Memory B cell (primary cell): ENCODE results near the gene BEND6.

Experiments used
- ATAC-seq: fragments of 150-1000 bp; cut with Tn5 transposase; 2 replicates; pipeline ENCODE4 v1.10.0; 2021; ENCODE audit warnings: low read depth, mild to moderate bottlenecking, moderate library complexity
- DNase-seq, 2 donors: peaks; one replicate each; pipeline ENCODE4 v3.0.0; 2022; ENCODE audit warnings: low spot score in 2 of 2
- H3K27ac Mint-ChIP-seq: one replicate; pipeline ENCODE4 v1.8.0; 2022; ENCODE audit warnings: mild to moderate bottlenecking, moderate library complexity, mixed read lengths
- H3K27me3 Mint-ChIP-seq: one replicate; pipeline ENCODE4 v1.8.0; 2022; ENCODE audit warnings: mixed read lengths
- H3K36me3 Mint-ChIP-seq: one replicate; pipeline ENCODE4 v1.8.0; 2022; ENCODE audit warnings: mild to moderate bottlenecking, mixed read lengths
- H3K4me1 Mint-ChIP-seq: one replicate; pipeline ENCODE4 v1.8.0; 2022; ENCODE audit warnings: mixed read lengths
- H3K4me3 Mint-ChIP-seq: one replicate; pipeline ENCODE4 v1.8.0; 2022; ENCODE audit warnings: mild to moderate bottlenecking, moderate library complexity, mixed read lengths
- H3K9me3 Mint-ChIP-seq: one replicate; pipeline ENCODE4 v1.8.0; 2022; ENCODE audit warnings: mixed read lengths

The BEND6 gene, protein sequence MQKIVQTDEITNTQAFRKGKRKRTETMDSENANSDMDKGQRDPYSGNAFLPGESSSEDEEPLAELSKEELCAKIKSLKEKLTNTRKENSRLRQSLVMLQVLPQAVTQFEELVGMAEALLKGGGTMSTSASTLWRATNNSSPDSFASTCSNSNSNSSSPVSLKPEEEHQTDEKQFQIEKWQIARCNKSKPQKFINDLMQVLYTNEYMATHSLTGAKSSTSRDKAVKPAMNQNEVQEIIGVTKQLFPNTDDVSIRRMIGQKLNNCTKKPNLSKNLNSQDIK

DNA sequence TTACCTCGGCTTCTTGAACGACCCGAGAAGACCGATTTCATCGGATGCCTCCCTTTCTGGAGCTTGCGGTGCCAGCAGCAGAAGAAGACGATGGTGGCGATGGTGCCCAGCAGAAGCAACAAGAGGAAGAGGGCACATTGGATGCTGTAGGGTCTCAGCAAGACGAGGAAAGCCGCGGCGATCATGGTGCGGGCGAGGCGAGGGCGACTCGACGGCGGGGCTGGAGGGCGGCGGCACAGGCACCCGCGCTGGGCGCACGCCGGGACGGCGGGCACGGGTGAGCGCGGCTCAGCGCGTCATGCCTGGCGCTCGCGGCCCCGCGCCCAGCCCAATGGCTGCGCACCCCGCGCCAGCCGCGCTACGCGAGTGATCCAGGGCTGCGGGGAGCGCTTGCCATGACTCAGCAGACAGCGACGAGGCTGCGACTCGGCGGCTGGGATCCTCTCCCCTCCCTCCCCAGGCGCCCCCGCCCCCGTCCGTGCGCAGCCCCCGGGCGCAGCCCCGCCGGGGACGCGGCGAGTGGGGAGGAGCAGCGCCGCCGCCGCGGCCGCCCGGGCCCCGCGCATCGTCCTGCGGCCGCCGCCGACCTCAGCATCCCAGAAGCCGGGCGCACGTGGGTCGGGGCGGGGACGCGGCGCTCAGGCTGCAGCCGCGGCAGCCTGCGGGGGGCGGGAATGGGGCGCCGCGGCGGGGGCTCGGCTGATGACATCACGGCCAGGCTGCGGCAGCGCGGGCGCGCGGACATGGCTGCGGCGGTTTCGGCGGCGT, at the start of gene BEND6:
Gene BEND6 (plus strand): TSS at position 705 of the 768 bp plus-strand sequence. CDS start 26,704 bp downstream, outside the sequence.
- H3K4me1 Mint-ChIP-seq, result peaks cover 12% of the 10 kb centered on the region
- H3K27ac Mint-ChIP-seq, result no peak within 1 kb of the TSS
- H3K36me3 Mint-ChIP-seq, result peaks cover 1% of the 10 kb centered on the region
- DNase-seq, result peak in 1 of 2 donors; percentile 14
- H3K27me3 Mint-ChIP-seq, result peaks cover 29% of the 10 kb centered on the region
- peak; percentile 65 for ATAC-seq
- H3K9me3 Mint-ChIP-seq, result no peaks in the 10 kb centered on the region
- peak within 1 kb of the TSS; percentile 93 for H3K4me3 Mint-ChIP-seq

DNA sequence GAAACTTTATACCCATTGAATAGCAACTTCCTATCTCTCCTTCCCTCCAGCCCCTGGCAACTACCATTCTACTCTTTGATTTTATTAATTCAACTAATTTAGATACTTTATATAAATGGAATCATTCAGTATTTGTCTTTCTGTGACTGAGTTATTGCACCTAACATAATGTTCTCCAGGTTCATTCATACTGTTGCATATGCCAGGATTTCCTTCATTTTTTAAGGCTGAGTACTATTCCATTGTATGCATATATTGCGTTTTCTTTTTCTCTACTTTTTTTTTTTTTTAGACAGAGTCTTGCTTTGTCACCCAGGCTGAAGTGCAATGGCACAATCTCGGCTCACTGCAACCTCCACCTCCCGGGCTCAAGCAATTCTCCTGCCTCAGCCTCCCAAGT, 49.5 kb upstream of the BEND6 start:
- Mint-ChIP-seq H3K4me3 (no peak overlapping the region), H3K27me3 (peaks cover 2% of the 10 kb centered on the region), H3K4me1 (no peaks in the 10 kb centered on the region), H3K9me3 (no peaks in the 10 kb centered on the region), H3K27ac (no peak overlapping the region), H3K36me3 (no peaks in the 10 kb centered on the region)
- ATAC-seq (no peak), DNase-seq (no peak)

DNA sequence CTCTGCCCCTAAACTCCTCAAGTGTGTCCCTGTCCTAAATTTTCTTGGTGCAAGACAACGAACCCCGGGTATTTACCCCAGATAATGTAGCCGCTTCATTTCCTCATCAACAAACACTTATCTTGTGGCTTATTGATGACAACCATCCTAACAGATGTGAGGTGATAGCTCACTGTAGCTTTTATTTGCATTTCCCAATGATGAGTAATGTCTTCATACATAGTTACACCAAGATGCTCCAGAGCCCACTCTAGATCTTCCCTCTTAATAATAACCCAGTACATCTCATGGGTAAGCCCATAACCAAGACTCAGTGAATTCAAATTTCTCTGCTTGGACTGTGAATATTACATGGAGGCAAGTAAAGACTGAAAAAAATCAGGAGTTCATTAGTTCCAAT, 48.2 kb upstream of the BEND6 start:
- Mint-ChIP-seq H3K27me3 (peaks cover 2% of the 10 kb centered on the region), H3K4me1 (no peaks in the 10 kb centered on the region), H3K9me3 (no peaks in the 10 kb centered on the region), H3K36me3 (no peaks in the 10 kb centered on the region), H3K27ac (no peak overlapping the region), H3K4me3 (no peak overlapping the region)
- DNase-seq, result no peak
- ATAC-seq, result no peak

DNA sequence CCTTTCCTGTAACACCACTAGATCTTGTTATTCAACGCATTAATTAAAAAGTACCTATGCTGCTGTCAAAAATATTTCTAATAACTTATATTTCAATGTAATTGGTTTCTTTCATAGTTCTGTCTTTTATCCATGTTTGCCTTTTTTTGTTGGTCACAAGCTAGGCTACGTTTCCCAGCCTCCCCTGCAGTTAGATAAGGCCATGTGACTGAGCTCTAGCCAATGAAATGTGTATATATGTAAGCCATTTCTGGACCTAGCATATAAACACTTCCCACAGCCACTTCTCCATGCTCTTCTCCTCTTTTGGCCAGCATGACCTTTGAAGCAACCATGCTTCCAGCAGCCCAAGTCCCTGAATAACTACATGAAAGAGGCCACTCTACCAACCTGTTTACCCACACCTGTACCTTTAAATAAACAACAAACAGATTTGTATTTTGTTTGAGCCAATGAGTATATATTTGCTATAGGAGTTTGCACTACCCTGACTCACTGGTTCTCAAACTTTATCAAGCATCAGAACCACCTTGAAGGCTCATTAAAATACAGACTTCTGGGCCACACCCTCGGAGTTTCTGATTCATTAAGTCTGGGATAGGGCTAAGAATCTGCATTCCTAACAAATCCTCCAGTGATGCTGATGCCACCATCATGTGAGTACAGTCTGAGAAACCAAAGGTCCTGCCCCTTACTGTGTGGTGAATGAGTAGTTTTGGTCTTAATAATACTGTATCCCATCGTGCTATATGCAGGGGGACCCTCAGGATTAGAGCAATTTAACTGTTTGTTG, 45.6 kb upstream of the BEND6 start:
- H3K36me3 Mint-ChIP-seq, result no peaks in the 10 kb centered on the region

DNA sequence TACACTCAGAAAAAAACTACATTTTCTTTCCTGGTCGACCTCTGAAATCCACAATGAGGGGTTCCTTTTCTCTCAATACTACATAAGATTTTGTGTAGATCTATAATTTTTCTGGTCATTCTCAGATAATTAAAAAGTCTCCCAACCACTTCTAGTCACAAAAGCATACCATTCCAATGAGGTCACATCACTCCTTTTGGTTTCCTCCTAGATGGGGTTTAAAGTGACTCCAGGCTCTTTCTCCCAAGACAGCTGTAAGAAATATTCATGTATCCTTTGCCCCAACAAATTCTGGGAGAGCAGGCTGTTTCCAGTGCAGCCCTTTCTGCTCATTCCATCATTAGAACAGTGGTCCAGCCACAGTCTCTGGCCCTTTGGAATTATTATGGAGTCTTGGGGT, 43.1 kb upstream of the BEND6 start:
- Mint-ChIP-seq H3K4me1 (no peaks in the 10 kb centered on the region), H3K4me3 (no peak overlapping the region), H3K27ac (no peak overlapping the region), H3K27me3 (peaks cover 2% of the 10 kb centered on the region), H3K36me3 (no peaks in the 10 kb centered on the region), H3K9me3 (no peaks in the 10 kb centered on the region)
- DNase-seq (no peak), ATAC-seq (no peak)

More for the DNA sequence above, 45.6 kb upstream of the BEND6 start:
- no peak for ATAC-seq
- H3K4me3 Mint-ChIP-seq, result no peak overlapping the region
- H3K27ac Mint-ChIP-seq, result no peak overlapping the region
- no peak for DNase-seq
- no peaks in the 10 kb centered on the region for H3K4me1 Mint-ChIP-seq
- H3K9me3 Mint-ChIP-seq, result no peaks in the 10 kb centered on the region
- peaks cover 4% of the 10 kb centered on the region for H3K27me3 Mint-ChIP-seq

DNA sequence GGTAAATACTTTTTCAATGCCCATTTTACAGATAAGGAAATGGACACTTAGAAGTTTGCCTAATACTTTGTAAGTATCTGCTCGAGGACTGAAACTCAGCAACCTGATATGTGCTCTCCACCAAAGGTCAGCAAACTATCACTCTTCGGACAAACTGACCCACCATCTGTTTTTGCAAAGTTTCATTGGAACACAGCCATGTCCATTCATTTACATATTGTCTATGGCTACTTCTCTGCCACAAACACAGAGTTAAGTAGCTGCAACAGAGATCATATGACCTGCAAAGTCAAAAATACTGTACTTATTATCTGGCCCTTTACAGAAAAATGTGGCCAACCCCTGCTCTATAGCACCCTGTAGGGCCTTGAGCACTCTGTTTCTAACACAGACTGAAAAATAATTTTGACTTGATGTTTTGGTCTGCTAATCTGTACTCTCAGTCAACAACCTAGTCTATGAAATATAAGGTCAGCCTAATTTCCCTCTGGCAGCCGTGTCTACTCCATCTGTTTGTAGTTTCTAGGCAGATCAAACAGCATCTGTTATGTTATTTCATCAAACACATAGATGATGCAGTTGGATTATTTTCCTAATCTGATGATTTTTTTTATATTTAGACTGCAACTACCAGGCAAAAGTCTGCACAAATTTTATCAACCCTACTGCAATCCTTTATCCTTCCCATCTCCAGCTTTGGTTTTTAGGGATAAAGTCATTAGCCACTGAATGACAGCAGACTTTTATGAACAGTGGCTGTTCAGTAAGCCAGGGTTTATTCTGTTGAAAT, 41.4 kb upstream of the BEND6 start:
- Mint-ChIP-seq H3K27me3 (peaks cover 2% of the 10 kb centered on the region), H3K4me1 (no peaks in the 10 kb centered on the region), H3K4me3 (no peak overlapping the region), H3K9me3 (no peaks in the 10 kb centered on the region), H3K36me3 (no peaks in the 10 kb centered on the region), H3K27ac (no peak overlapping the region)
- DNase-seq (no peak), ATAC-seq (no peak)

DNA sequence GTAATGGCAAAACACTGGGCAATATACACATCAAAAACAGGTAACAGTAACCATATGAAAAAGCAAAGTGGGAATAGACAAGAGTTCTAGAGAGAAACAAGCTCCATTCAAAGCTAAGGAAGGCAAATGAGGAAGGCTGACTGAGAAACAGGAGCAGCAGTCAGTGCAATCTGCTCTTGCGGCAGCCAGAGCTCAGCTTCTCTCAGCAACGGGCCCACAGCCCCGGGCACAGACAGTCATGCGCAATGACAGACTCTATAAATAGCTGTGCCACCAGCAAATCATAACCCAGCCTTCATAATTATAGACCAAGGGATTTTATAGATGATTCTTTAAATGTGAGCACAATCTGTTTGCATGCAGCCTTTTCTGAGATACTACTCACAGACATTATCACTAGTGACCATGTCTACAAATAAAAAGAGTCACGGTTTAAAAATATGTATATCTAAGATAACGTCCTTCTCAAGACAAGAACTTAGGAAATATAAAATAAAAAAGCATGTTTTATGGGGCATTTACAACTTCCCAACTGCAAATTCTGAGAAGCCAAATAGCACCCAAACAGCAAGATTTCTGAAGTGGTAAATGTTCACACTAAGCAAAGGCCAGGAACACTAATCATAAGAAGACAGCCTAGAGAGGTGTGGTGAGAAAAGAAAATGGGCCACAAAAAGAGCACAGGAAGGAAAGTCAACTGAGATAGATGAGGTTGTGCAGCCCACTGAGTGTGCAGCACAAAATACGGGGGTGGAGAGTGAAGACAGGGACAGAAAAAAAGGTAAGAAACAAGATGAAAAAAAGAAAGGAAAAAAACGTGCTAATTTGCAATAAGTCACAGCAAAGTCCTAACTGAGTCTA, 39.9 kb upstream of the BEND6 start:
- Mint-ChIP-seq H3K9me3 (no peaks in the 10 kb centered on the region), H3K4me1 (no peaks in the 10 kb centered on the region), H3K36me3 (no peaks in the 10 kb centered on the region), H3K4me3 (no peak overlapping the region), H3K27ac (no peak overlapping the region), H3K27me3 (peaks cover 4% of the 10 kb centered on the region)
- no peak for DNase-seq
- no peak for ATAC-seq

DNA sequence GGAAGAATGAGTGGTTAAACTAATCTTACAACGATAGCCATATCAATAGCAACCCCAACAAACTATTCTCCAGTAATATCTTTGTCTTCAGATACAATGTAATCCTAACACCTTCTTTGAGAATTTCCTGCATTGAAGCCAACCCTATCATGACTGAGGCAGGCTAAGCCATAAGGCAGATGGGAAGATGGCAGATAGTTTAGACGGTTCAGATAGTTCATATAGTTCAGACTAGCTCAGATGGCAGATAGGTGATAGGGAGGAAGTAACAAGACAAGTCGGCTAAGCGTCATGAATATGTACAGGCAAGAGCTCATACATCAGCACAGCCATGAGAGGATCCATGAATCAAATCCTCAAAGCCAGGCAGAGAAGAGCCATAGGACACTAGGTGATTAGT, 39.1 kb upstream of the BEND6 start:
- Mint-ChIP-seq H3K27me3 (peaks cover 4% of the 10 kb centered on the region), H3K9me3 (no peaks in the 10 kb centered on the region), H3K36me3 (no peaks in the 10 kb centered on the region), H3K4me1 (no peaks in the 10 kb centered on the region), H3K4me3 (no peak overlapping the region), H3K27ac (no peak overlapping the region)
- DNase-seq (no peak), ATAC-seq (no peak)

DNA sequence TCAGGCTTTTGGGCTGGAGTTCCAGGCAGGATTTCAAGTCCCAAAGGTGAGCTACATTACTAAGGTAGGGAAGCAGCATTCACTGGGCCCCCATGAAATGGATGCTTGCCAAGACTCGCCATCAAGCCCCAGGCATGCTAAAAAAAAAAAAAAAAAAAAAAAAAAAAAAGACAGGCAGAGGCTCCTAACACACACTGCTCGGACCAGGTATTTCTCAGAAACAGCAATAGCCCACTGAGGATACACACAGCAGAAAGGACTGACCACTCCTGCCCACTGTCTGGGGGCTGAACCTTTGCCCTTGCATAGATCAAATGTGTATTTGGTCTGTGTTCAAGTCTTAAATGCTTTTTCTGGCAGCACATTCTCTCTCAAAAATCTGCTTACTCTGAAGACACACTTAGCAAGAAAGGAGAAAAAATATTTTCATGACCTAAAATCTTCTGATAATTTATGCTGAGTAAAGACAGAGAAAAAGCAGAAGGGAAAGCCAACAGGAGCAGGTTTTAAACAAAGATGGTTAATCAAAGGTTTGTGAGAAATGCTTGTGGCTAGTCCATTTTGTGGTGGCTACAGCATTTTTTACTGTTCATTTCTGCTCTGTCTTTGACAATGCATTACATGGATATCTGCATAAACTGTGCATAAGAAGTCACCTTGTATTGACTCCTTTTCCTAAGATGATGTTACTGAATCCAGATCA, 37.9 kb upstream of the BEND6 start:
- no peaks in the 10 kb centered on the region for H3K36me3 Mint-ChIP-seq
- H3K4me1 Mint-ChIP-seq, result no peaks in the 10 kb centered on the region
- H3K4me3 Mint-ChIP-seq, result no peak overlapping the region
- ATAC-seq (no peak), DNase-seq (no peak)
- no peaks in the 10 kb centered on the region for H3K9me3 Mint-ChIP-seq
- no peak overlapping the region for H3K27ac Mint-ChIP-seq
- H3K27me3 Mint-ChIP-seq, result peaks cover 4% of the 10 kb centered on the region

DNA sequence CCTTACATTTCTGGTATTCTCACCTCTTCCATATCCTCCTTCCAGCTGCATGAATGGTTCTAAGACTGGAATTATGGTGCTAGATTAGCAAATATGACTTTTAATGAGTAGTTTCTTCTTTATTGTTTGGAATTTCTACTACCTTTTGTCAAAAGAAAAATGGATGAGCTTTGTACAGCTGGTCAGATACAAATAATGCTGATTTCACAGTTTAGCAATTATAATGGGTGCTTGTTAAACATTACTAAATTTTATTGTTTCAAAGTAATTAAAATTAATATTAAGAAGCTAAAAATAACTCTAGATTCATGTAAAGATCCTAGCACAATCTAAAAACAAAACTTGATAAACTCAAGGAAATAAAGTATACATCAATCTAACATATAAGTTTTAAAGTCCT, 32.3 kb upstream of the BEND6 start:
- Mint-ChIP-seq H3K4me1 (no peaks in the 10 kb centered on the region), H3K36me3 (no peaks in the 10 kb centered on the region)

DNA sequence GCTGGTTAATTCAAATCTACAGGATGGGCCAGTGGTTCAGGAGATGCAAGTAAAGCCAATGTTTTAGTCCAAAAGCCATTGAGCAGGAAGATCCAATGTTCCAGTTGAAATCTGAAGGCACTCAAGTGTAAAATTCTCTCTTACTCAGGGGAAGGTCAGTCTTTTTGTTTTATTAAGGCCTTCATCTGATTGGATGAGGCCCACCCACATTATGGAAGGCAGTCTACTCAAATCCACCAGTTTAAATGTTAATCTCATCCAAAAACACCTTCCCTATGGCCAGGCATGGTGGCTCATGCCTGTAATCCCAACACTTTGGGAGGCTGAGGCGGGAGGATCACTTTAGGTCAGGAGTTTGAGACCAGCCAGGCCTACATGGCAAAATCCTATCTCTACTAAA, 31.3 kb upstream of the BEND6 start:
- no peaks in the 10 kb centered on the region for H3K9me3 Mint-ChIP-seq
- no peaks in the 10 kb centered on the region for H3K4me1 Mint-ChIP-seq
- H3K4me3 Mint-ChIP-seq, result no peak overlapping the region
- H3K36me3 Mint-ChIP-seq, result no peaks in the 10 kb centered on the region
- no peak for DNase-seq
- H3K27me3 Mint-ChIP-seq, result peaks cover 8% of the 10 kb centered on the region
- no peak for ATAC-seq
- H3K27ac Mint-ChIP-seq, result no peak overlapping the region

More for the DNA sequence above, 32.3 kb upstream of the BEND6 start:
- ATAC-seq (no peak), DNase-seq (no peak)
- no peak overlapping the region for H3K27ac Mint-ChIP-seq
- H3K27me3 Mint-ChIP-seq, result peaks cover 8% of the 10 kb centered on the region
- H3K9me3 Mint-ChIP-seq, result no peaks in the 10 kb centered on the region
- H3K4me3 Mint-ChIP-seq, result no peak overlapping the region

DNA sequence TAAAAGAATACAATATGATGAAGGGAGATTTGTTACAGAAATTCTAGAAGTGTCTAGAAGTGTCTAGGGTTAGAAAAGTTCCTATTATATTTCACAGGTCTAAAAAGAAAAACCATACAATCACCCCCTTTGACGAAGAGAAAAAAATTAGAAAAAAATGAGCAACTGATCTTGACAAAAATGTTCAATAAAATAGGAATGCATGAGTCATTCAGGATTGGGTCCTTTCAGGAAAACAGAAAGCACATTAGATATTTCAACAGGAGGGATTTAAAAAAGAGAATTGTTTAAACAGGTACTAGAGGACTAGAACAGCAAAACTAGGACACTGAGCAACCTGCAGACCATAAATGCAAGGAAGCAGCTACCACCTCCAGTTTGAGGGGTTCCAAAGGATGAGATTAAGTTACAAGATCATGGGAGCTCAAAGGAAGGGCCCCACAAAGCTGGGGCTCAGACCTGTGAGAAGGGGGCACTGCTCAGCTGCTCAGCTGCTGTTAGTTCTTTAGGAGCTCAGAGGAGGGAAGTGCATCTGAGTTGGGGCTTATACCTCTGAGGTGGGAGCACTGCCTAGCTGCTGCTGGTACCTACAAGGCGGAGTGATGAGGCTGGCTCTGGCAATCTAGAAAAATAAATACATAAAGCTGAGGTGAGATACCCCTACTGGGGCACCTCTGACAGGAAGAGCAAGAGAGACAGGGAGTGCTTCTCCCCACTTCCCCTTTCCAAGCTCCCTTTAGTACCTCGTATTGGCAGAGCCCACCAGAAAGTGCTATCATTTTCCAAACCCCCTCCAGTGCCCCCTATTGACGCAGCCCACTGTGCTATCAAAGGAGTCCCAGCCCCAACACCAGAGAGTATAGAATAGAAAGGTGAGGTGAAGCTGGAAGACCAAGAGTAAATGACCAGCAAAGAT, 27.1 kb upstream of the BEND6 start:
- Mint-ChIP-seq H3K4me3 (no peak overlapping the region), H3K9me3 (no peaks in the 10 kb centered on the region), H3K36me3 (no peaks in the 10 kb centered on the region), H3K27me3 (peaks cover 6% of the 10 kb centered on the region), H3K4me1 (no peaks in the 10 kb centered on the region), H3K27ac (no peak overlapping the region)
- ATAC-seq (no peak), DNase-seq (no peak)
